DMS 273 treated with DMSO at 0.1 percent for 48 hours (cell line): ENCODE results near the gene BCKDK.

Source experiments
- DNase-seq: peaks from one replicate; lab custom pipeline; 2025; lab: John Stamatoyannopoulos, UW

Gene BCKDK

DNA sequence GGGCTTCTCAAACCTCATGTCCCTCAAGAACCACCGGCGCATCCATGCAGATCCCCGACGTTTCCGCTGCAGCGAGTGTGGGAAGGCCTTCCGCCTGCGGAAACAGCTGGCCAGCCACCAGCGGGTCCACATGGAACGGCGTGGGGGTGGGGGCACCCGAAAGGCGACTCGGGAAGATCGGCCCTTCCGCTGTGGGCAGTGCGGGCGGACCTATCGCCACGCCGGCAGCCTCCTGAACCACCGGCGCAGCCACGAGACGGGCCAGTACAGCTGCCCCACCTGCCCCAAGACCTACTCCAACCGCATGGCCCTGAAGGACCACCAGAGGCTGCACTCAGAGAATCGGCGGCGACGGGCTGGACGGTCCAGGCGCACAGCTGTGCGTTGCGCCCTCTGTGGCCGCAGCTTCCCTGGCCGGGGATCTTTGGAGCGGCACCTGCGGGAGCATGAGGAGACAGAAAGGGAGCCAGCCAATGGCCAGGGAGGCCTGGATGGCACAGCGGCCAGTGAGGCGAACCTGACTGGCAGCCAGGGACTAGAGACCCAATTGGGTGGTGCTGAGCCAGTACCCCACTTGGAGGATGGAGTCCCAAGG, 28.1 kb upstream of the BCKDK start:
- DNase-seq: no peak

GRCh38 chr16:31080756-31081419, 27.3 kb upstream of the BCKDK start:
- DNase-seq: no peak

DNA sequence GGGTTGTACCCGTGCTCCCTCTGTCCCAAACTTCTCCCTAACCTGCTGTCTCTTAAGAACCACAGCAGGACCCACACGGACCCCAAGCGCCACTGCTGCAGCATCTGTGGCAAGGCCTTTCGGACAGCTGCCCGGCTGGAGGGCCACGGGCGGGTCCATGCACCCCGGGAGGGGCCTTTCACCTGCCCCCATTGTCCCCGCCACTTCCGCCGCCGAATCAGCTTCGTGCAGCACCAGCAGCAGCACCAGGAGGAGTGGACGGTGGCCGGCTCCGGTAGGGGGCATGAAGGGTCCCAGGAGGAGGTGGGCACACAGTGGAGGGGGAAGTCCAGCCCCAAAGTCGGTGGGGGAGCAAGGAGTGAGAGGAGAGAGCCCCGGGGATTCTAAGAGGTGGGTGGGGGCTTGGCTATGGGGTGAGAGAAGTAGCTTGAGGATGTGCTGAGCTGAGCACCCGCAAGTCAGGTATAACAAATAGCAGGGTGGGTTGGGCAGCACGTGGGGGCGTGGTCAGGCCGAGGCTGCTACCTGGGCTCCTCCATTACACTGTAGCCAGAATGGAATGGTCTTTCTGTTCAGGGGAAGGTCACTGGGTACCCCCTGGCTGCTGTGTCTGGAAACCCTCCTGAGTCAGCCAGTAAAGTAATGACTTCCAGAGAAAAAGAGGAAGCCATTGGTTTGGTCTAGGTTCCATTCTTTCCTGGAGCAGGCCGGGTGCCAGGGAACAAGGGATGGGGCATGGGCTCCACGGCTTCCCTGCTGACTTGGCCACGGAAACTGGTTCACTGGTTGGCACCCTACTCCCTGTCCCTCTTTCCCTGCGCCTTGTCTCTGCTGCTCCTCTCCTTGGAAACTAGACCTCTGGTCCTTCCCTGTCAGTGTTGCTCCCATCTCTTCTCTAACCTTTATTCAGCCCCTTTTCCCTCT, 26.5 kb upstream of the BCKDK start:
- no peak for DNase-seq

- DNase-seq: no peak
Measured at GRCh38 chr16:31082368-31083045, 25.7 kb upstream of the BCKDK start.

GRCh38 chr16:31083081-31083480, 25.1 kb upstream of the BCKDK start:
- no peak for DNase-seq

DNA sequence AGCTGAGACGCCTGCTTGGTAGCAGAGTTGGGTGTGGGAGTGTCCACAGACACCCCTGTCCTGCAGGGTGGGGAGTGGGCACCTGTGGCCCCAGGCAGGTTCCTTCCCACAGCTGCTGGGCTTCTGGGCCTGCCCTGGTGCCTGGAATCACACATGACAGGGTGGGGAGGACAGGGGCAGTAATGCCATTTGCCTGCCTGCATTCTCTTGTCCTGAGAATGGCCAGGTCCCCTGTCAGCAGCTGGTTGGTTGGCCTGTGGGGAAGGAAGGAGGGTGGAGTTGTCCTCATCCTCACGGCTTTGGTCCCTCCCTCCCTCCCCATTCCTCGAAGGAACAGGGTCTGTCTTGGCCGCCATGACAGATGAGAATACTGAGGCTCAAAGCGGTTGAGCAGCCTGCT, 24.6 kb upstream of the BCKDK start:
- no peak for DNase-seq

DNA sequence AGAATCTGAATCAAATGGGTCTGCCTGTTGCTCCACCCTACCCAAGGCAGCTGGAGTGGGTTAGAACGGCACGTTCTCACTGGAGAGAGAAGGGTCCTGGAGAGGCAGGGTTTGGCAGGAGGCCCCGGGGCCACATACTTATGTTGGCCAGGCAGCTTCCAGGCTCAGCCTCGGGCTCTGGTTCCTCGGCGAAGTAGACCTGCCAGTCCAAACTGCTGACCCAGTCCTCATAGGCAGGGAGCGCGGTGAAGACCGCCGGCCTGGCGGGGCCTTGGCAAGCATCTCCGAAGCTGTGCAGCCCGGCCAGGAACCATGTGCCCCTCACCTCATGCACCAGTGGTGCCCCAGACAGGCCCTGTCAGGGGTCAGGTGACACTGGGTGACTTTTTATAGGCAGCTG, 24.2 kb upstream of the BCKDK start:
- no peak for DNase-seq

- DNase-seq: no peak
Measured at GRCh38 chr16:31084584-31085302, 23.4 kb upstream of the BCKDK start.

DNA sequence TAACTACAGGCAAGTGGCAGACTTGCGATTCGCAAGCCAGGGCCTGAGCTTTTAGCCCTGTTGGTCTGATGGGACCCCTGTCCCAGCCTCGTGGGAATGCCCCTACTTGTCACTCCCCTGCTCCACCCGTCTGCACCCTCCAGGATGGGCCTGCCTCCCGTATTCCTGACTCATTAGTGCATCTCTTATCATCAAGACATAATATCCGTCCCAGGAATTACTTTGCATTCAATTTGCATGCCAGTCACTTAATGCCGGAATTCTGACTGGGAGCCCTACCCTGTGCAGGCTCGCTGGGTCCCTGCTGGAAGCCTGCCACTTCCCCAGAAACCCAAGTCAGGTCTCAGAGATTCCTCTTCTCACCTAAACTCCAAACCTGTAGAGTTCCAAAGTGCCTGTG, 22.8 kb upstream of the BCKDK start:
- no peak for DNase-seq

GRCh38 chr16:31085873-31086628, 22.1 kb upstream of the BCKDK start:
- no peak for DNase-seq

- DNase-seq: no peak
Measured at GRCh38 chr16:31086629-31086906, 21.6 kb upstream of the BCKDK start.

DNA sequence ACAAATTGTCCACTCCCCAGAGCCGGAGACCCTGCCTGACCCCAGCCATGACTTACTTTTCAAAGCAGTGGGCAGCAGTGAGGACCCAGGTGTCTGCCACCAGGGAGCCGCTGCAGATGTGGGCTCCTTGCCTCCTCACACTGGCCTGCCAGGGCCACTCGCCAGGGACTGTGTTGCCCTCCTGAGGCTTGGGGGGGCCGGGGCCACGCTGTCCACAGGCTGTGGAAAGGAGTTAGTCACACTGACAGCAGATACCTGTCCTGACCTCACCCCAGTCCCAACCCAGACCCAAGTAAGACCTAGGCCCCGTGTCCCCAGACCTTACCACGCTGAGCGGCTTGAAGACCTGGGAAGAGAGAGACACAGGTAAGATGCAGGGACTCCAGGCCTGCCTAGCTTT, 20.7 kb upstream of the BCKDK start:
- no peak for DNase-seq

- DNase-seq: no peak
Measured at GRCh38 chr16:31087971-31088370, 20.2 kb upstream of the BCKDK start.

DNA sequence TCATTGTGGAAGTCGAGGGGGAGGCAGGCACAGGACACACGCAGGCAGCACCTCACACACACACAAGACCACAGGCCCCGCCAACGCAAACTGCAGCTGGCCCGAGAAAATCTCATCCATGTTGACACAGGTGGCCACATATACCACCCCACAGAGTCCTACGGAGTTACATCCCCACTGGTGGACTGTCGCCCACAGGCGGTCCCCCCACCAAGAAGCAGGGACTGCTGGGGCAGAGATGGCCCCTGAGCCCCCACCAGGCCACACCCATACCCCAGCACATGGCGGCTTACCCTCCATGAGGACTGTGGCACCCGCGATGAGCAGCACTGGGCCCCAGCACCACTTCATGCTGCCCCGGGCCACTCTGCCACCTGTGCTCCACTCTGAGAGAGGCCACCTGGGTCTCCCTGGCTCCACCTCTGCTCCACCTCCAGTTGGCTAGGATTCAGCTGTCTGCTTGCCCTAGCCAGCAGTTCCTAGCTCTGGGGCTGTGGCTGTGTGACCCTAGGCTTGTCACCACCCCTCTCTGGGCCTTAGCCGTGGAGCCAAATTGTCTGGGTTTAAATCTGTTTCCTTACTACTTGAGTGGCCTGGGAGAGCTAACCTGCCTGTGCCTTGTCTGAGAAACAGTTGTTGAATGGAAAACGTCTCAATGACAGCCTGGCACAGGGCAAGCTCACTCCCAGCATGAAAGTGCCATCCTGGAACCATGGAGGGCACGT, 19.6 kb upstream of the BCKDK start, which contains the start of gene PRSS53:
TSS of gene PRSS53 (minus strand) at position 485 of the 725 bp plus-strand sequence. CDS start at position 351, 134 bp downstream.
- DNase-seq: no peak

GRCh38 chr16:31089199-31089598, 19.0 kb upstream of the BCKDK start:
- DNase-seq: no peak

DNA sequence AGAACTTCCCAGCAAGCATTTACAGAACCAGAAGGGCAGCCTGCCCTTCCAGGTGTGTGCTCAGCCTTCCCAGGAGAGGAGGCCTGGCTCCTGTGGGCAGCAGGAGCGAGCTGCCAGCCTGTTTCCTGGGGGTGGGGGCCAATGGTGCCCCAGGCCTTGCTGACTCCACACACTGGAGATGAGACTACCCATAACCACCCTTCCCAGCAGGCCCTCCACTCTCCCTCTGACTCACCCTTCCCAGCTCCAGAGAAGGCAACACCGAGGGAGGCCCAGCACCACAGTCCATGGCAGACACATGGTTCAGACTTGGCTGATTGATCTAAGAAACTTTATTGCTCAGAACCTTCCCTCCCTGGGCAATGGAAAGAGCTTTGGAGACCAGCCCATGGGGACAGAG, 17.6 kb upstream of the BCKDK start:
- DNase-seq: no peak

DNA sequence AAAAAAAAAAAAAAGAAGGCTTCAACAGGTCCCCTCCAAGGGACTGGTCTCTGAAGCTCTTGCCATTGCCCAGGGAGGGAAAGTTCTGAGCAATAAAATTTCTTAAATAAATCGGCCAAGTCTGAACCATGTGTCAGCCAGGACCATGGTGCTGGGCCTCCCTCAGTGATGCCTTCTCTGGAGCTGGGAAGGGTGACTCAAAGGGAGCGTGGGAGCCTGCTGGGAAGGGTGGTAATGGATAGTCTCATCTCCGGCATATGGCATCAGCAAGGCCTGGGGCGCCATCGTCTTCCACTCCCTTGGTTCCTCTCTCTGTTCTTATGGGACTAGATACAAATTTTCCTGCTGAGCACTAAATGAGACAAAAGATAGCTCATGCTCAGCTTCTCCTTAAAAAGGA, 15.9 kb upstream of the BCKDK start:
- no peak for DNase-seq

DNA sequence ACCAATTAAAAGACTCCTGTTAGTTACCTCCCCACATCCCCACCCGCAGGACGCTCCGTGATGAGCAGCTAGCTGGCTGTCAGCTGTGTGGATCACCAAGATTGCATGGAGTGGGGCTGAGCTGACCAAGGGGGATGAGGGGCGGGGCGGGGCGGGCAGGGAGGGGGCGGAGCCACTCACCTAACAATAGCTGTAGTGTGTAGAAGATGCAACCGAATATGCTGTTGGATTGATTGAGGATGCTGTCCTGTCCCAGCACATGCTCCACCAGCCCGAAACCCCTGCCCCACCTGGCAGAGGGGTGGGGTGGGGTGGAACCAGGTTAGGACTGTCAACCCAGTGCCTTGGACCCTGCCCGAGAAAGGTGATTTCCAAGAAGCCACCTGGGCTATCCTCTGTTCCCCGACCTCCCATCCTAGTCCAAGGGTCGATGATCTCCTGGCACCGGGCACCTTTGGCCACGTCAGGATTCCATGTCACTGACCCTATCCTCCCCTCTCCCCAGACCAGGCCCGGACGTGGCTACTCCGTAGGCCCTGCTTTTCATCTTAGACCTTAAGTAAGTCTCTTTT, 15.0 kb upstream of the BCKDK start:
- DNase-seq: no peak

DNA sequence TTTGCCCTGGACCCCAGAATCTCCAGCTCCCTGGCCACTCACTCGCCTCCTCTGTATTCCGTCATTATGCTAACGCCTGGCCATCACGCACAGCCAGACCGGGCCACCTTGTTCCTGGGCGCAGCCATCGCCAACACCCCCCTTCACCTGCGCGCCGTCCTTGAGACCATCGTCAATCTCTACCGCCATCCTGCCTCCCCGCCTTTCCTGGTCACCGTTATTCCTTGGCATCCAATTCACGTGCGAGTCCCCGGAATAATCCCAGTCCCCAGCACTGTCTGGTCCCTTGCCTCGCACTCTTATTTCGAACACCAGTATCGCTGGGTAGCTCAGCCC, 14.1 kb upstream of the BCKDK start:
- no peak for DNase-seq

DNA sequence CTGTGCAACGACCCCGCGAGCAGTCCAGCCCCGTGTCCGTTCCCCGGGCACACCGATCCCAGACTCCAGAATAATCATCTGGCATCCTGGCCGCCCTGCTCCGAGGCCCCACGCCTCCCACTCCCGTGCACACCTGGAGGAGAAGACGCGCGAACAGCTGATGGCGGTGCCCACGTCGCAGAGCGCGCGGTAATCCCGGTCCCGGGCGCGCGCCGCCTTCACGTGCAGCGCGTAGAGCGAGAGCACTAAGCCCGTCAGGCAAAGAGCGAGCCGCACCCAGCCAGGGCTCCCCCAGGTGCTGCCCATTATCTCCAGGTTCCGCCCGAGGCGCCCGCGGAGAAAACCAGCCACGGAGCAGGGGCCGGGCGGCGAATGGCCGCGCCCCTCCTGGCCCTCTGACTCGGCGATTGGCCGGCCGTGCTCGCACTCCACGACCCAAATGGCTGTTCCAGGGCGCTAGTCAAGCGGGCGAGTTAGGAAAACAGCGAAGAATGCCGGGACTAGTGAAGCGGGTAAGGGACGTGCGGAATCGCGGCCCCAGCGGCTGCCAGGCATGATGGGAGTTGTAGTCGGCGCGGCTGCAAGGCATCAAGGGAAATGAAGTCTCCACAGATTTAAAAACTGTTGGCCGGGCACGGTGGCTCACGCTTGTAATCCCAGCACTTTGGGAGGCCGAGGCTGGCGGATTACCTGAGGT, 13.6 kb upstream of the BCKDK start, which contains the start of gene VKORC1:
TSS of gene VKORC1 (minus strand) at position 374 of the 697 bp plus-strand sequence. CDS start at position 306, 68 bp downstream.
- DNase-seq: peak; percentile 98
